PC-9 (cell line): ENCODE results near the gene KRT79. TPM values are rescaled to one million over a fixed set of nuclear protein-coding genes. Genes with fewer than 3 reads are reported as not detected.

ENCODE experiments used
- BruUV-seq: library from RNA; stranded (reverse); fragments of 400-500 nt; replicated peaks from 2 replicates; lab custom pipeline; 2021; lab: Mats Ljungman, UMichigan
- CTCF ChIA-PET: fragments of 300-600 bp; sonication (Branson Sonifier 250); formaldehyde crosslinking; loops from one replicate; lab custom pipeline; 2022; ENCODE audit warnings: antibody characterized with exemption; lab: Charles Lee
- POLR2A ChIA-PET: fragments of 300-600 bp; sonication (Branson Sonifier 250); formaldehyde crosslinking; loops from one replicate; lab custom pipeline; 2022; ENCODE audit warnings: antibody characterized with exemption; ENCODE audit not compliant: unreplicated experiment; lab: Charles Lee
- DNase-seq, 2 experiments: peaks; one replicate each; pipeline versions ENCODE4 v3.0.0 to v3.0.0-alpha.2; 2015 to 2022; ENCODE audit warnings: mixed read lengths in 1 of 2
- H2AFZ ChIP-seq: fragments of 200-600 bp; sonication (generic); 2 replicates; pipeline ENCODE4 v1.8.1; 2017; ENCODE audit warnings: antibody characterized with exemption
- H3F3A ChIP-seq: fragments of 200-600 bp; sonication (generic); 2 replicates; pipeline ENCODE4 v1.8.1; 2017; ENCODE audit warnings: antibody characterized with exemption, mild to moderate bottlenecking, low read depth; ENCODE audit not compliant: insufficient read depth
- H3K27ac ChIP-seq: fragments of 200-600 bp; sonication (generic); 2 replicates; pipeline ENCODE4 v1.6.1; 2016; ENCODE audit warnings: mixed run types
- H3K27me3 ChIP-seq: fragments of 200-600 bp; sonication (generic); 2 replicates; pipeline ENCODE4 v1.6.1; 2016; ENCODE audit warnings: low read depth, mixed run types; ENCODE audit not compliant: insufficient read depth
- H3K36me3 ChIP-seq: fragments of 200-600 bp; sonication (generic); 2 replicates; pipeline ENCODE4 v1.6.1; 2016; ENCODE audit warnings: low read depth, mixed run types
- H3K4me1 ChIP-seq: fragments of 200-600 bp; sonication (generic); replicated peaks from 2 replicates; pipeline ENCODE4 v1.6.1; 2016; ENCODE audit warnings: mixed run types; ENCODE audit not compliant: insufficient read depth
- H3K4me2 ChIP-seq: fragments of 200-600 bp; sonication (generic); 2 replicates; pipeline ENCODE4 v1.6.1; 2017; ENCODE audit warnings: mixed run types
- H3K4me3 ChIP-seq: fragments of 200-600 bp; sonication (generic); 2 replicates; pipeline ENCODE4 v1.6.1; 2016; ENCODE audit warnings: mixed run types
- H3K79me2 ChIP-seq: fragments of 200-600 bp; sonication (generic); 2 replicates; pipeline ENCODE4 v1.6.1; 2017; ENCODE audit warnings: low read depth, mixed run types
- H3K9me2 ChIP-seq: fragments of 200-600 bp; sonication (generic); 2 replicates; pipeline ENCODE4 v1.8.1; 2017; ENCODE audit warnings: mild to moderate bottlenecking; ENCODE audit not compliant: insufficient read depth
- H3K9me3 ChIP-seq: fragments of 200-600 bp; sonication (generic); 2 replicates; pipeline ENCODE4 v1.8.1; 2016; ENCODE audit warnings: low read depth; ENCODE audit not compliant: insufficient read depth
- H4K20me1 ChIP-seq: fragments of 200-600 bp; sonication (generic); 2 replicates; pipeline ENCODE4 v1.8.1; 2017; ENCODE audit not compliant: insufficient read depth
- CTCF ChIP-seq: fragments of 200-600 bp; sonication (generic); conservative IDR thresholded peaks from 2 replicates; pipeline ENCODE4 v1.6.1; 2017; ENCODE audit warnings: mixed run types, antibody characterized with exemption, mild to moderate bottlenecking, moderate library complexity
- EZH2 ChIP-seq: fragments of 200-600 bp; sonication (generic); IDR thresholded peaks from 2 replicates; pipeline ENCODE4 v1.8.0; 2017; ENCODE audit warnings: antibody characterized with exemption, low read depth
- intact Hi-C: fragments of 100-400 bp; cut with micrococcal nuclease; formaldehyde crosslinking; loops from one replicate; pipeline ENCODE4 v1.10.0; 2022; ENCODE audit not compliant: unreplicated experiment
- total RNA-seq: library from RNA; stranded (reverse); gene quantifications from 2 replicates; pipeline ENCODE4 v1.2.3, GENCODE V29; 2021

The KRT79 gene
- total RNA-seq, 1 experiment from 2014 or later, result 0.28 TPM

GRCh38 chr12:52862023-52862422, 27.9 kb upstream of the KRT79 start:
- peak; percentile 54 to 78 for DNase-seq
- TF ChIP-seq CTCF (no peak), EZH2 (no peak)
- Histone ChIP-seq H3K4me3 (no peak overlapping the region), H3K27ac (0 out of 2 replicates have a peak overlapping the region, but pooled peaks have one; percentile 29), H3F3A (peaks cover 31% of the 10 kb centered on the region; the same call in 1 of the 2 replicates), H3K27me3 (no peaks in the 10 kb centered on the region), H3K9me3 (no peaks in the 10 kb centered on the region), H3K79me2 (no peaks in the 10 kb centered on the region), H3K4me2 (no peak overlapping the region), H3K4me1 (peaks cover 47% of the 10 kb centered on the region), H4K20me1 (no peaks in the 10 kb centered on the region), H3K36me3 (no peaks in the 10 kb centered on the region), H2AFZ (no peak overlapping the region), H3K9me2 (no peaks in the 10 kb centered on the region)
- BruUV-seq, result no TSS peak
- ChIA-PET POLR2A (interaction anchor here (0.6 to 0.7 kb wide), 2 partner anchors 190 to 419 kb away, joined by 4 read pairs; no protein-coding TSS in a partner anchor), CTCF (interaction anchor here (0.9 kb wide), 1 partner anchor 85 kb away, joined by 3 read pairs; the partner anchor contains the start of gene KRT76)
- intact Hi-C loops, result no loop called here

- no peak for DNase-seq
- H2AFZ ChIP-seq, result no peak overlapping the region
- H3K4me1 ChIP-seq, result peaks cover 52% of the 10 kb centered on the region
- intact Hi-C loops, result no loop called here
- peaks cover 31% of the 10 kb centered on the region; the same call in 1 of the 2 replicates for H3F3A ChIP-seq
- H3K27me3 ChIP-seq, result no peaks in the 10 kb centered on the region
- H3K9me2 ChIP-seq, result no peaks in the 10 kb centered on the region
- BruUV-seq, result no TSS peak
- no peak overlapping the region for H3K4me3 ChIP-seq
- no peak overlapping the region for H3K4me2 ChIP-seq
- H3K36me3 ChIP-seq, result no peaks in the 10 kb centered on the region
- TF ChIP-seq EZH2 (no peak), CTCF (no peak)
- H3K27ac ChIP-seq, result no peak overlapping the region
- CTCF ChIA-PET, result interaction anchor here (0.9 kb wide), 1 partner anchor 84 kb away, joined by 3 read pairs; the partner anchor contains the start of gene KRT76
- no peaks in the 10 kb centered on the region for H3K79me2 ChIP-seq
- H3K9me3 ChIP-seq, result no peaks in the 10 kb centered on the region
- H4K20me1 ChIP-seq, result no peaks in the 10 kb centered on the region
- POLR2A ChIA-PET, result interaction anchor here (0.6 kb wide), 1 partner anchor 189 kb away, joined by 4 read pairs; no protein-coding TSS in a partner anchor
Observed at GRCh38 chr12:52861511-52861910, 27.4 kb upstream of the KRT79 start.

GRCh38 chr12:52860102-52860823, 26.2 kb upstream of the KRT79 start:
- DNase-seq, result peak; percentile 83 to 95
- H4K20me1 ChIP-seq, result no peaks in the 10 kb centered on the region
- H3K4me1 ChIP-seq, result peaks cover 52% of the 10 kb centered on the region
- H2AFZ ChIP-seq, result peak overlapping the region; percentile 62; the same call in 1 of the 2 replicates
- peak overlapping the region; percentile 69 for H3K27ac ChIP-seq
- ChIA-PET POLR2A (interaction anchor here (0.5 to 0.7 kb wide), 4 partner anchors 16 to 712 kb away, joined by 3 to 4 read pairs (median 3); no protein-coding TSS in a partner anchor), CTCF (interaction anchor here (0.6 to 1.4 kb wide), 4 partner anchors 10 to 979 kb away, joined by 3 to 9 read pairs (median 4); no protein-coding TSS in a partner anchor)
- no peaks in the 10 kb centered on the region for H3K79me2 ChIP-seq
- H3K4me3 ChIP-seq, result no peak overlapping the region
- peaks cover 31% of the 10 kb centered on the region; the same call in 1 of the 2 replicates for H3F3A ChIP-seq
- TF ChIP-seq EZH2, result no peak
- no peaks in the 10 kb centered on the region for H3K27me3 ChIP-seq
- H3K9me3 ChIP-seq, result 0 out of 2 replicates have a peak, but pooled peaks cover 3% of the 10 kb centered on the region
- no TSS peak for BruUV-seq
- H3K36me3 ChIP-seq, result no peaks in the 10 kb centered on the region
- peak overlapping the region; percentile 66 for H3K4me2 ChIP-seq
- H3K9me2 ChIP-seq, result no peaks in the 10 kb centered on the region
- intact Hi-C loops, result no loop called here
